Liver (tissue), 3 donors: ENCODE results near the gene FBXW5.

Source experiments
- CTCF ChIP-seq: fragments of 150-350 bp; IDR thresholded peaks from 2 replicates; pipeline ENCODE4 v1.5.1; 2017; ENCODE audit warnings: improper control_type of control experiment, low read depth, low read length; ENCODE audit not compliant: missing input control
- FOXA1 ChIP-seq: IDR thresholded peaks from 2 replicates; pipeline ENCODE4 v1.6.1; 2016; ENCODE audit warnings: antibody characterized with exemption
- GABPA ChIP-seq, 2 donors: IDR thresholded peaks in 1 of 2; conservative IDR thresholded peaks in 1 of 2; 2 replicates each; pipeline ENCODE4 v1.6.1; 2016; ENCODE audit warnings: antibody characterized with exemption in 2 of 2, mild to moderate bottlenecking in 1 of 2, moderate library complexity in 1 of 2
- JUND ChIP-seq, 2 donors: IDR thresholded peaks; 2 replicates each; pipeline ENCODE4 v1.6.1; 2016; ENCODE audit warnings: antibody characterized with exemption in 2 of 2
- MAX ChIP-seq: IDR thresholded peaks from 2 replicates; pipeline ENCODE4 v1.6.1; 2016; ENCODE audit warnings: antibody characterized with exemption
- REST ChIP-seq: IDR thresholded peaks from 2 replicates; pipeline ENCODE4 v1.6.1; 2016; ENCODE audit warnings: antibody characterized with exemption, mild to moderate bottlenecking
- RXRA ChIP-seq, 2 donors: IDR thresholded peaks; 2 replicates each; pipeline ENCODE4 v1.6.1; 2017 to 2018; ENCODE audit warnings: antibody characterized with exemption in 2 of 2, mild to moderate bottlenecking in 1 of 2
- SP1 ChIP-seq: IDR thresholded peaks from 2 replicates; pipeline ENCODE4 v1.6.1; 2018; ENCODE audit warnings: antibody characterized with exemption, mild to moderate bottlenecking
- TAF1 ChIP-seq: conservative IDR thresholded peaks from 2 replicates; pipeline ENCODE4 v1.6.1; 2016; ENCODE audit warnings: antibody characterized with exemption, mild to moderate bottlenecking
- donor health status: healthy.
- donor health status: healthy.

GRCh38 chr9:136988872-136989271 lies 44.3 kb upstream of the FBXW5 start:
- TF ChIP-seq REST (no peak), CTCF (no peak), RXRA (IDR thresholded peaks at IDR 0.05) (no peak), TAF1 (no peak), GABPA (IDR thresholded peaks at IDR 0.05 in 1 of 2, conservative IDR thresholded peaks at IDR 0.05 in 1 of 2) (no peak), FOXA1 (no peak), SP1 (no peak), JUND (IDR thresholded peaks at IDR 0.05) (no peak), MAX (no peak)
